Activated T-cell treated with anti-CD3 and anti-CD28 coated beads, Interleukin-2, amount 50 U/mL, for 4 hours (primary cell): ENCODE measurements around the gene PDE2A. TPM values are rescaled to one million over a fixed set of nuclear protein-coding genes. Genes with fewer than 3 reads are reported as not detected.
"Not testable (repeated sequence)": the region's sequence is repeated elsewhere in the genome, so short reads cannot be mapped to it uniquely, and the experiment has no call there.

Source experiments
- ATAC-seq, 2 donors: fragments of 200-7000 bp; cut with Tn5 transposase; one replicate each; pipeline ENCODE4 v1.10.0; 2021
- DNase-seq: peaks from one replicate; pipeline ENCODE4 v3.0.0-alpha.2; 2020
- H3K27me3 Mint-ChIP-seq: one replicate; pipeline ENCODE4 v1.8.0; 2021; ENCODE audit warnings: low read depth, mixed read lengths
- H3K36me3 Mint-ChIP-seq: one replicate; pipeline ENCODE4 v1.8.0; 2022; ENCODE audit warnings: mixed read lengths; ENCODE audit not compliant: insufficient read depth
- H3K4me1 Mint-ChIP-seq: one replicate; pipeline ENCODE4 v1.8.0; 2021; ENCODE audit warnings: low read depth, mixed read lengths
- H3K4me3 Mint-ChIP-seq: one replicate; pipeline ENCODE4 v1.8.0; 2021; ENCODE audit warnings: mild to moderate bottlenecking, moderate library complexity, mixed read lengths
- H3K9me3 Mint-ChIP-seq: one replicate; pipeline ENCODE4 v1.8.0; 2021; ENCODE audit warnings: mixed read lengths
- total RNA-seq, 3 donors: library from RNA; stranded (reverse); gene quantifications; one replicate each; pipeline ENCODE4 v1.2.1, GENCODE V29; 2021

The PDE2A gene
- total RNA-seq, 3 donors from 2014 or later, result 0.53 to 0.71 (median 0.60) TPM

DNA sequence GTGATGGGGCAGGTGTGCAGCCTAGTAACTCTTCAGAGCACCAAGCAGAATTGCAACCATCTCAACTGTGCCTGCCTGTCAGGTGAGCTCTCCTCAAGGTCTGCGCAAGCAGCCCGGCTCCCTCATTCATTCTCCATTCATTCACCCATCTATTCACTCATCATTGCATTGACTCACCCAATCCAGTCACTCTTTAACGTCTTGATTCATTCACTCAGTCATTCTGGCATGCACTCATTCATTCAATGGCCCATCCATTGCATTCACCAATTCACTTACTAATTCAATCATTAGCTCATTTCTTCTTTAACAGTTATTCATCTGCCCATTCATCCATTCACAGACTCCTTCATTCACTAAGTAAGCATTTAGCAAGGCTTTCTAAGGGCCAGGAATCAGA lies 111.8 kb downstream of the PDE2A start:
- Mint-ChIP-seq H3K27me3 (no peaks in the 10 kb centered on the region), H3K9me3 (no peaks in the 10 kb centered on the region)

GRCh38 chr11:72561856-72562255 lies 112.4 kb downstream of the PDE2A start:
- Mint-ChIP-seq H3K4me1 (no peaks in the 10 kb centered on the region), H3K9me3 (no peaks in the 10 kb centered on the region), H3K27me3 (no peaks in the 10 kb centered on the region), H3K4me3 (no peak overlapping the region), H3K36me3 (no peaks in the 10 kb centered on the region)
- DNase-seq, result no peak
- ATAC-seq, result no peak

More for the DNA sequence above, 111.8 kb downstream of the PDE2A start:
- H3K36me3 Mint-ChIP-seq, result no peaks in the 10 kb centered on the region
- ATAC-seq (no peak), DNase-seq (no peak)
- no peaks in the 10 kb centered on the region for H3K4me1 Mint-ChIP-seq
- H3K4me3 Mint-ChIP-seq, result no peak overlapping the region

GRCh38 chr11:72560864-72561263 lies 113.4 kb downstream of the PDE2A start:
- DNase-seq, H3K4me1 Mint-ChIP-seq, H3K4me3 Mint-ChIP-seq, ATAC-seq, H3K27me3 Mint-ChIP-seq, H3K36me3 Mint-ChIP-seq, H3K9me3 Mint-ChIP-seq: not testable (repeated sequence)

GRCh38 chr11:72556433-72556832 lies 117.8 kb downstream of the PDE2A start:
- Mint-ChIP-seq H3K36me3 (no peaks in the 10 kb centered on the region), H3K4me1 (peaks cover 3% of the 10 kb centered on the region), H3K4me3 (no peak overlapping the region), H3K27me3 (peaks cover 10% of the 10 kb centered on the region), H3K9me3 (no peaks in the 10 kb centered on the region)
- DNase-seq (no peak), ATAC-seq (no peak)

DNA sequence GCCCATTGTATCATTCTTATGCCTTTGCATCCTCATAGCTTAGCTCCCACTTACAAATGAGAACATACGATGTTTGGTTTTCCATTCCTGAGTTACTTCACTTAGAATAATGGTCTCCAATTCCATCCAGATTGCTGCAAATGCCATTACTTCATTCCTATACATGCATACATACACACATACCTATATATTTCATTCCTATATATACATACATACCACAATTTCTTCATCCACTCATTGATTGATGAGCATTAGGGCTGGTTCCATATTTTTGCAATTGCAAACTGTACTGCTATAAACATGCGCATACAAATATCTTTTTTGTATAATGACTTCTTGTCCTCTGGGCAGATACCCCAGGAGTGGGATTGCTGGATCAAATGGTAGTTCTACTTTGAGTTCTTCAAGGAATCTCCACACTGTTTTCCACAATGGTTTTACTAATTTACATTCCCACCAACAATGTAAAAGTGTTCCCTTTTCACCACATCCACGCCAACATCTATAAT lies 119.2 kb downstream of the PDE2A start:
- not testable (repeated sequence) for ATAC-seq, DNase-seq, H3K4me3 Mint-ChIP-seq, H3K36me3 Mint-ChIP-seq, H3K9me3 Mint-ChIP-seq, H3K4me1 Mint-ChIP-seq
- H3K27me3 Mint-ChIP-seq, result peaks cover 10% of the 10 kb centered on the region

GRCh38 chr11:72553706-72554105 lies 120.5 kb downstream of the PDE2A start:
- Mint-ChIP-seq H3K4me3 (no peak overlapping the region), H3K4me1 (peaks cover 3% of the 10 kb centered on the region), H3K27me3 (peaks cover 10% of the 10 kb centered on the region), H3K9me3 (no peaks in the 10 kb centered on the region), H3K36me3 (no peaks in the 10 kb centered on the region)
- no peak for DNase-seq
- ATAC-seq, result no peak

DNA sequence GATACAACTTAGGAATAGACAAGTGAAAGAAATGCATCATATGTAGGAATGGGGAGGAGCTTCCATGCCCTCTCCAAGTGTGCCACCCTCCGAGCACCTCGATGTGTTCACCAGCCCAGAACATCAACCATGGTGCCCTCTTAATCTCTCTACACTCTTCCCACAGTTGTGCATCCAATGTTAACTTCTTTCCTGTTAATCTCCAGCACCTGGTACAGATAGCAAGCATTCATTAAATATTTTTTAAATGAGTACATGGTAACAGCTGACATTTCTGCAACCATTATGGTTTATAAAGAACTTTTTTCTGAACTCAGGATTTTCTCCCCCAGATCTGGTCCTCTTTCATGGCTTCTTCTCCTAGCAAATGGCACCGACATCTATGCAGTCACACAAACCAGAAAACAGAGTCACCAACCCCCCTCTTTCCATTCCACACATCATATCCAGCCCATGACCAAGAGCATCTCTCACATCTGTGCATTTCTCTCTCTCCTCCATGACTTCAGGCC lies 121.8 kb downstream of the PDE2A start:
- no peaks in the 10 kb centered on the region for H3K36me3 Mint-ChIP-seq
- peaks cover 10% of the 10 kb centered on the region for H3K27me3 Mint-ChIP-seq
- DNase-seq (no peak), ATAC-seq (no peak)
- no peak overlapping the region for H3K4me3 Mint-ChIP-seq
- H3K4me1 Mint-ChIP-seq, result peaks cover 3% of the 10 kb centered on the region
- H3K9me3 Mint-ChIP-seq, result no peaks in the 10 kb centered on the region

DNA sequence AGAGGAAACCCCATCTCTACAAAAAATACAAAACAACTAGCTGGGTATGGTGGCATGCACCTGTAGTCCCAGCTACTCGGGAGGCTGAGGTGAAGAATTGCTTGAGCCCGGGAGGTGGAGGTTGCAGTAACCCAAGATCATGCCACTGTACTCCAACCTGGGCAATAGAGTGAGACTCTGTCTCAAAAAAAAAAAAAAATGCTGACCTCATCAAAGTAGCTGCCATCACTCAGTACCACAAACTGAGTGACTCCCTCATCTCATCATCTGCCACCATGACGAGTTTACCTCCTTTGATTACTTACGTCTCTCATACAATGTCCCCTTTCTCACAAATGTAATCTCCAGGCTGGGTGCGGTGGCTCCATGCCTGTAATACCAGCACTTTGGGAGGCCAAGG lies 122.7 kb downstream of the PDE2A start:
- peaks cover 8% of the 10 kb centered on the region for H3K27me3 Mint-ChIP-seq
- ATAC-seq, result no peak
- H3K4me1 Mint-ChIP-seq, result peaks cover 3% of the 10 kb centered on the region
- H3K36me3 Mint-ChIP-seq, result no peaks in the 10 kb centered on the region
- DNase-seq, result no peak
- H3K4me3 Mint-ChIP-seq, result no peak overlapping the region
- no peaks in the 10 kb centered on the region for H3K9me3 Mint-ChIP-seq

DNA sequence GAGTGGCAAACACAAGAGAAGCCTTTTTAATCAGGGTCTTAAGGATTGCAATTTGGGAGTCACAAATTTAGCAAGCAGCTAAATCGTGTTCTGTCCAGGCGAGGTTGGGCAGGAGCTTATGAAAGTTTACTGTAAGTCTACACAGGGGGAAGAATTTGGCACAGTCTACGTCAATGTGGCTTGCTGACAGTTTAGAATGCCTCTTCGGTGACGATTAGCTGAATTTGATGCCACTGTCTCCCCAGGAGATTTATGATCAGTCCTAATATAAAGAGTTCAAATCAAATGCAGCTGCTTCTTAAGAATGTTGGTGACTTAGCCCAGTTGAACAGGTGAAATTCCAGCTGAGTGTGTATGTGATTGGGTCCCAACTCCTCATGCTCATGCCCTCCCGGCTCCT lies 125.8 kb downstream of the PDE2A start:
- ATAC-seq (no peak), DNase-seq (no peak)
- no peaks in the 10 kb centered on the region for H3K9me3 Mint-ChIP-seq
- H3K27me3 Mint-ChIP-seq, result no peaks in the 10 kb centered on the region
- no peaks in the 10 kb centered on the region for H3K36me3 Mint-ChIP-seq
- no peak overlapping the region for H3K4me3 Mint-ChIP-seq
- H3K4me1 Mint-ChIP-seq, result peaks cover under 1% of the 10 kb centered on the region

DNA sequence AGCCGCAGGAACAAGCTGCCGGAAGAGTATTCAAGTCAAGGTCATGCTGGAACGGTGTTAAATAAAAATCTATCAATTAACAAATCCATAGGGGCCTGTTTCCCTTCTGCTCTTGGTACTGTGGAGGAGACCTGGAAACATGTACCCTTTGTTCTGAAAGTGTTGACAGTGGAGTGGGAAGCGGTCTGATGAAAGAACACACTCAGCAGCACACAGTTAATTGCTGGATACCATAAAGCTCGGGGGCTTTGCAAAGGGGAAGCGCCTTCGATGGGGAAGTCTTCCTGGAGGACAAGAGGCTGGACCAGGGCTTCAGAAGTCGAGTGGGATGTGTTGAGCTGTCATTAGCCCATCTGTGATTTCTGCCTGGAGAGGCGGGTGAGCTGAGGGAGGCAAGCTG lies 127.4 kb downstream of the PDE2A start:
- ATAC-seq, result no peak
- Mint-ChIP-seq H3K4me3 (no peak overlapping the region), H3K27me3 (peaks cover 2% of the 10 kb centered on the region), H3K4me1 (no peaks in the 10 kb centered on the region), H3K9me3 (no peaks in the 10 kb centered on the region), H3K36me3 (no peaks in the 10 kb centered on the region)
- no peak for DNase-seq

DNA sequence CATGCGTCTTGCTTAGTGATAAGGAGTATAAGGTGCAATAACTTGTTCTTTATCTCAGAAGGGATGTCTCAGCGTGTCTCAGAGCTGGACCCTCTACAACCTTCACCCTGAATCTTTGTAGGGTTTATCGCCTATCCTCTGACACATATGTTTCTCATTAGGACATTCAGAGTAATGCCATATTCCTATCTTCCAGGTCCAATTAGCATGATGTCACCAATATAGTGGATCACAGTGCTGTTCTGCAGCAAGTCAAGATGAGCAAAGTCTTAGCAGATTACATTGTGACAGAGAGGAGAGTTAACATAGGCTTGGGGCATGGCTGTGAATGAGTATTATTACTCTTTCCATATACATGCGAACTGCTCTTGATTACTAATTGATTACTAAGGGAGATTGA lies 129.6 kb downstream of the PDE2A start:
- Mint-ChIP-seq H3K27me3 (peaks cover 2% of the 10 kb centered on the region), H3K4me1 (no peaks in the 10 kb centered on the region), H3K4me3 (no peak overlapping the region), H3K36me3 (no peaks in the 10 kb centered on the region), H3K9me3 (no peaks in the 10 kb centered on the region)
- DNase-seq (no peak), ATAC-seq (no peak)

GRCh38 chr11:72543849-72544542 lies 130.2 kb downstream of the PDE2A start:
- DNase-seq (no peak), ATAC-seq (no peak)
- H3K36me3 Mint-ChIP-seq, result no peaks in the 10 kb centered on the region
- H3K27me3 Mint-ChIP-seq, result peaks cover 2% of the 10 kb centered on the region
- H3K4me1 Mint-ChIP-seq, result no peaks in the 10 kb centered on the region
- H3K9me3 Mint-ChIP-seq, result no peaks in the 10 kb centered on the region
- H3K4me3 Mint-ChIP-seq, result no peak overlapping the region

GRCh38 chr11:72541257-72541974 lies 132.8 kb downstream of the PDE2A start:
- H3K9me3 Mint-ChIP-seq, result no peaks in the 10 kb centered on the region
- H3K27me3 Mint-ChIP-seq, result peaks cover 2% of the 10 kb centered on the region
- no peaks in the 10 kb centered on the region for H3K36me3 Mint-ChIP-seq
- DNase-seq (no peak), ATAC-seq (no peak)
- H3K4me1 Mint-ChIP-seq, result no peaks in the 10 kb centered on the region
- H3K4me3 Mint-ChIP-seq, result no peak overlapping the region

DNA sequence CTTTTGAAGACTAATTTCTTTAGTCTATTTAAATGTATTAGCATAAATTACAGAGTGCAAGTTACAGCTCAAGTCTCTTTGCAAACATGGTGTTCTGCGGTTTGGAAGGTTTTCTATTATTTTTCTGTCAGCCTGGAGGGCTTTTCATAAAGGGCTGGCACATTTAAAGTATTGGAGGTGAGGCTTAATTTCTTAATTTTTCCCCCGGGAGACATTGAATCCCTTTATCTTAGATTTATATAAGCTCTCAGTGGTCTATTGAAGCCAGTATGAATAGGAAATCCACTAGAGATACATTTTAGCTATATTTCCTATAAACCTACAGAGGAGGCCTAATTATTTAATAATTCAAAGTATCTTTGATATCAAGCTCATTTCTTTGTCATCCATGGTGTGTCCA lies 137.2 kb downstream of the PDE2A start:
- Mint-ChIP-seq H3K4me3 (no peak overlapping the region), H3K9me3 (no peaks in the 10 kb centered on the region), H3K27me3 (peaks cover 19% of the 10 kb centered on the region), H3K4me1 (no peaks in the 10 kb centered on the region), H3K36me3 (no peaks in the 10 kb centered on the region)
- DNase-seq (no peak), ATAC-seq (no peak)

- Mint-ChIP-seq H3K9me3 (no peaks in the 10 kb centered on the region), H3K4me1 (no peaks in the 10 kb centered on the region), H3K27me3 (peaks cover 19% of the 10 kb centered on the region), H3K4me3 (no peak overlapping the region), H3K36me3 (no peaks in the 10 kb centered on the region)
- DNase-seq, result no peak
- no peak for ATAC-seq
These were observed 139.1 kb downstream of the PDE2A start for GRCh38 chr11:72535194-72535547.
